PC-9 (cell line): ENCODE measurements around the gene SLC38A3. TPM values are rescaled to one million over a fixed set of nuclear protein-coding genes. Genes with fewer than 3 reads are reported as not detected.

Source experiments
- BruUV-seq: library from RNA; stranded (reverse); fragments of 400-500 nt; replicated peaks from 2 replicates; lab custom pipeline; 2021; lab: Mats Ljungman, UMichigan
- CTCF ChIA-PET: fragments of 300-600 bp; sonication (Branson Sonifier 250); formaldehyde crosslinking; loops from one replicate; lab custom pipeline; 2022; ENCODE audit warnings: antibody characterized with exemption; lab: Charles Lee
- POLR2A ChIA-PET: fragments of 300-600 bp; sonication (Branson Sonifier 250); formaldehyde crosslinking; loops from one replicate; lab custom pipeline; 2022; ENCODE audit warnings: antibody characterized with exemption; ENCODE audit not compliant: unreplicated experiment; lab: Charles Lee
- DNase-seq, 2 experiments: peaks; one replicate each; pipeline versions ENCODE4 v3.0.0 to v3.0.0-alpha.2; 2015 to 2022; ENCODE audit warnings: mixed read lengths in 1 of 2
- H2AFZ ChIP-seq: fragments of 200-600 bp; sonication (generic); 2 replicates; pipeline ENCODE4 v1.8.1; 2017; ENCODE audit warnings: antibody characterized with exemption
- H3F3A ChIP-seq: fragments of 200-600 bp; sonication (generic); 2 replicates; pipeline ENCODE4 v1.8.1; 2017; ENCODE audit warnings: antibody characterized with exemption, mild to moderate bottlenecking, low read depth; ENCODE audit not compliant: insufficient read depth
- H3K27ac ChIP-seq: fragments of 200-600 bp; sonication (generic); 2 replicates; pipeline ENCODE4 v1.6.1; 2016; ENCODE audit warnings: mixed run types
- H3K27me3 ChIP-seq: fragments of 200-600 bp; sonication (generic); 2 replicates; pipeline ENCODE4 v1.6.1; 2016; ENCODE audit warnings: low read depth, mixed run types; ENCODE audit not compliant: insufficient read depth
- H3K36me3 ChIP-seq: fragments of 200-600 bp; sonication (generic); 2 replicates; pipeline ENCODE4 v1.6.1; 2016; ENCODE audit warnings: low read depth, mixed run types
- H3K4me1 ChIP-seq: fragments of 200-600 bp; sonication (generic); replicated peaks from 2 replicates; pipeline ENCODE4 v1.6.1; 2016; ENCODE audit warnings: mixed run types; ENCODE audit not compliant: insufficient read depth
- H3K4me2 ChIP-seq: fragments of 200-600 bp; sonication (generic); 2 replicates; pipeline ENCODE4 v1.6.1; 2017; ENCODE audit warnings: mixed run types
- H3K4me3 ChIP-seq: fragments of 200-600 bp; sonication (generic); 2 replicates; pipeline ENCODE4 v1.6.1; 2016; ENCODE audit warnings: mixed run types
- H3K79me2 ChIP-seq: fragments of 200-600 bp; sonication (generic); 2 replicates; pipeline ENCODE4 v1.6.1; 2017; ENCODE audit warnings: low read depth, mixed run types
- H3K9me2 ChIP-seq: fragments of 200-600 bp; sonication (generic); 2 replicates; pipeline ENCODE4 v1.8.1; 2017; ENCODE audit warnings: mild to moderate bottlenecking; ENCODE audit not compliant: insufficient read depth
- H3K9me3 ChIP-seq: fragments of 200-600 bp; sonication (generic); 2 replicates; pipeline ENCODE4 v1.8.1; 2016; ENCODE audit warnings: low read depth; ENCODE audit not compliant: insufficient read depth
- H4K20me1 ChIP-seq: fragments of 200-600 bp; sonication (generic); 2 replicates; pipeline ENCODE4 v1.8.1; 2017; ENCODE audit not compliant: insufficient read depth
- EZH2 ChIP-seq: fragments of 200-600 bp; sonication (generic); IDR thresholded peaks from 2 replicates; pipeline ENCODE4 v1.8.0; 2017; ENCODE audit warnings: antibody characterized with exemption, low read depth
- intact Hi-C: fragments of 100-400 bp; cut with micrococcal nuclease; formaldehyde crosslinking; loops from one replicate; pipeline ENCODE4 v1.10.0; 2022; ENCODE audit not compliant: unreplicated experiment
- total RNA-seq: library from RNA; stranded (reverse); gene quantifications from 2 replicates; pipeline ENCODE4 v1.2.3, GENCODE V29; 2021
- TF ChIP-seq, protein P1 (sequence below): fragments of 200-600 bp; sonication (generic); conservative IDR thresholded peaks from 2 replicates; pipeline ENCODE4 v1.6.1; 2017; ENCODE audit warnings: mixed run types, antibody characterized with exemption, mild to moderate bottlenecking, moderate library complexity

Gene SLC38A3
- total RNA-seq, 1 experiment from 2014 or later = 0.37 TPM

DNA sequence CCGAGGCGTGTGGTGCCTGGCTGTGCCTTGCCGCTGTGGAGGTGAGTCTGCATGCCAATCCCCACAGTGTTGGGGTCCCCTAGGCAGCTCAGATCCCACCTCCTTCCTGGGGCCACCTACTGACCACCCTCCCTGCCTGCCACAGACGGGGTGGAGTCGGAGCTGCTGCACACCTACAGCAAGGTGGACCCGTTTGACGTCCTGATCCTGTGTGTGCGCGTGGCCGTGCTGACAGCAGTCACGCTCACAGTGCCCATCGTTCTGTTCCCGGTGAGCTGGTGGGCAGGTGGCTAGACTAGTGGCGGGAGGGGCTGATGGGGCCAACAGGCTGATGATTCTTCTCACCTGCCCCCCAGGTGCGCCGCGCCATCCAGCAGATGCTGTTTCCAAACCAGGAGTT lies 13.4 kb downstream of the SLC38A3 start:
- Histone ChIP-seq H3K9me2 (no peaks in the 10 kb centered on the region), H3F3A (no peaks in the 10 kb centered on the region), H3K36me3 (no peaks in the 10 kb centered on the region), H4K20me1 (no peaks in the 10 kb centered on the region), H3K4me3 (no peak overlapping the region), H3K9me3 (no peaks in the 10 kb centered on the region), H3K4me2 (no peak overlapping the region), H3K4me1 (no peaks in the 10 kb centered on the region), H3K27me3 (no peaks in the 10 kb centered on the region), H3K79me2 (no peaks in the 10 kb centered on the region), H2AFZ (no peak overlapping the region), H3K27ac (no peak overlapping the region)
- BruUV-seq = no TSS peak
- no peak for DNase-seq
- intact Hi-C loops = no loop called here
- no peak for TF ChIP-seq EZH2
- TF ChIP-seq, protein P1, sequence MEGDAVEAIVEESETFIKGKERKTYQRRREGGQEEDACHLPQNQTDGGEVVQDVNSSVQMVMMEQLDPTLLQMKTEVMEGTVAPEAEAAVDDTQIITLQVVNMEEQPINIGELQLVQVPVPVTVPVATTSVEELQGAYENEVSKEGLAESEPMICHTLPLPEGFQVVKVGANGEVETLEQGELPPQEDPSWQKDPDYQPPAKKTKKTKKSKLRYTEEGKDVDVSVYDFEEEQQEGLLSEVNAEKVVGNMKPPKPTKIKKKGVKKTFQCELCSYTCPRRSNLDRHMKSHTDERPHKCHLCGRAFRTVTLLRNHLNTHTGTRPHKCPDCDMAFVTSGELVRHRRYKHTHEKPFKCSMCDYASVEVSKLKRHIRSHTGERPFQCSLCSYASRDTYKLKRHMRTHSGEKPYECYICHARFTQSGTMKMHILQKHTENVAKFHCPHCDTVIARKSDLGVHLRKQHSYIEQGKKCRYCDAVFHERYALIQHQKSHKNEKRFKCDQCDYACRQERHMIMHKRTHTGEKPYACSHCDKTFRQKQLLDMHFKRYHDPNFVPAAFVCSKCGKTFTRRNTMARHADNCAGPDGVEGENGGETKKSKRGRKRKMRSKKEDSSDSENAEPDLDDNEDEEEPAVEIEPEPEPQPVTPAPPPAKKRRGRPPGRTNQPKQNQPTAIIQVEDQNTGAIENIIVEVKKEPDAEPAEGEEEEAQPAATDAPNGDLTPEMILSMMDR = no peak
- CTCF ChIA-PET = interaction anchor here (0.6 kb wide), 1 partner anchor 357 kb away, joined by 3 read pairs; no protein-coding TSS in a partner anchor
- POLR2A ChIA-PET = interaction anchor here (0.6 kb wide), 1 partner anchor 50 kb away, joined by 4 read pairs; no protein-coding TSS in a partner anchor

DNA sequence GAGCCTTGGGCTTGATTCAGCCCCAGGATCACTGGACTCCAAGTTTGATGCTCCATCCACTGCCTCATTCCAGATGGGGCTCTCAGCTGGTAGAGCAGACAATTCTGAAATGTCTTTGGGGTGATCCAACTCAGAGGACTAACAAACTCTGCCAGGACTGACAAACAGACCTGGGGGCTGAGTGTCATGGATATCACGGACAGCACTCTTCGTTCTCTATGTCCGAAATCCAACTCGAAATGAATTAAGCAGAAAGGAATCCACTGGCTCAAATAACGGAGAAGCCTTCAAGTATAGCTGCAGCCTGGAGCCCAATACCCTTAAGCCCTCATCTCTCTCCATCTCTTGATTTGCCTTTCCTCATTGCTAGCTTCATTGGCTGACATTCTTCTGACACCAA lies 14.2 kb downstream of the SLC38A3 start:
- Histone ChIP-seq H3K36me3 (no peaks in the 10 kb centered on the region), H3K27ac (no peak overlapping the region), H3K4me3 (no peak overlapping the region), H3K9me3 (no peaks in the 10 kb centered on the region), H3K27me3 (no peaks in the 10 kb centered on the region), H3K79me2 (no peaks in the 10 kb centered on the region), H4K20me1 (no peaks in the 10 kb centered on the region), H3K4me1 (no peaks in the 10 kb centered on the region), H2AFZ (no peak overlapping the region), H3K4me2 (no peak overlapping the region), H3K9me2 (no peaks in the 10 kb centered on the region), H3F3A (no peaks in the 10 kb centered on the region)
- BruUV-seq = no TSS peak
- POLR2A ChIA-PET = interaction anchor here (0.5 kb wide), 1 partner anchor 41 kb away, joined by 12 read pairs; no protein-coding TSS in a partner anchor
- CTCF ChIA-PET = interaction anchor here (0.6 kb wide), 1 partner anchor 356 kb away, joined by 3 read pairs; no protein-coding TSS in a partner anchor
- intact Hi-C loops = no loop called here
- no peak for DNase-seq
- TF ChIP-seq, protein P1 = no peak
- no peak for TF ChIP-seq EZH2

DNA sequence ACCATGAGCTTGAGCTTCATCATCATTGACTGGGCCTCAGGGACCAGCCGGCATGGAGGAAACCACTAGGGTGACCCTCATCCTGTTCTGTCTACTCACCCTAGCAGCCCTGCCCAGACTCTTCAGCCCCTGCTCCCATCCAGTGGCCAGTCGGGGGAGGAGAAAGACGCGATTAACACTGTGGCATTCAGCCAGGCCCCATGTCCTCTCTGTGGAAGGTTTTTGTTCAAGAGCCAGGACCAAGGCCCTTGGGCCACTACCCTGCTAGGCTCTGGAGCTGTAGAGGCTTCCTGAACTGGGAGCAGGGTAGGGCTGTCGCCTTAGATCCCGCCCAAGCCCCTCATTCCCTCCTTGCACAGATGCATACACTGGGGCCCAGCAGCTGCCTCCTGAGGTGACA lies 15.0 kb downstream of the SLC38A3 start:
- H3F3A ChIP-seq = no peaks in the 10 kb centered on the region
- intact Hi-C loops = loop anchor here (5.0 kb wide), 1 partner anchor 678 kb away; no protein-coding TSS in a partner anchor
- H4K20me1 ChIP-seq = no peaks in the 10 kb centered on the region
- CTCF ChIA-PET = interaction anchor here (0.5 kb wide), 1 partner anchor 95 kb away, joined by 3 read pairs; no protein-coding TSS in a partner anchor
- BruUV-seq = no TSS peak
- no peak overlapping the region for H3K4me3 ChIP-seq
- POLR2A ChIA-PET = no interaction called here
- H3K27me3 ChIP-seq = no peaks in the 10 kb centered on the region
- H3K9me2 ChIP-seq = no peaks in the 10 kb centered on the region
- no peak for DNase-seq
- no peaks in the 10 kb centered on the region for H3K4me1 ChIP-seq
- H3K4me2 ChIP-seq = no peak overlapping the region
- TF ChIP-seq, protein P1 = no peak
- no peak for TF ChIP-seq EZH2
- H3K36me3 ChIP-seq = no peaks in the 10 kb centered on the region
- no peak overlapping the region for H3K27ac ChIP-seq
- H3K9me3 ChIP-seq = no peaks in the 10 kb centered on the region
- no peak overlapping the region for H2AFZ ChIP-seq
- H3K79me2 ChIP-seq = no peaks in the 10 kb centered on the region
